Stomach smooth muscle (tissue), 2 donors: Measurements from ENCODE around the gene NEURL1.

ENCODE experiments used
- H3K27ac ChIP-seq: one replicate; pipeline ENCODE4 v1.7.0; 2013; ENCODE audit warnings: mild to moderate bottlenecking, low read length, inconsistent platforms
- H3K27me3 ChIP-seq, 2 donors: one replicate each; pipeline ENCODE4 v1.7.0; 2013; ENCODE audit warnings: low read length in 2 of 2; ENCODE audit not compliant: insufficient read depth in 2 of 2, control insufficient read depth in 1 of 2
- H3K36me3 ChIP-seq, 2 donors: one replicate each; pipeline ENCODE4 v1.7.0; 2013; ENCODE audit warnings: low read length in 2 of 2; ENCODE audit not compliant: control insufficient read depth in 2 of 2, insufficient read depth in 2 of 2
- H3K4me1 ChIP-seq: one replicate; pipeline ENCODE4 v1.7.0; 2013; ENCODE audit warnings: low read length; ENCODE audit not compliant: control insufficient read depth, insufficient read depth
- H3K4me3 ChIP-seq, 2 donors: one replicate each; pipeline ENCODE4 v1.7.0; 2013; ENCODE audit warnings: low read length in 2 of 2
- H3K9ac ChIP-seq, 2 donors: one replicate each; pipeline ENCODE4 v1.7.0; 2013; ENCODE audit warnings: low read length in 2 of 2, mild to moderate bottlenecking in 1 of 2
- H3K9me3 ChIP-seq, 2 donors: one replicate each; pipeline ENCODE4 v1.7.0; 2013; ENCODE audit warnings: low read length in 2 of 2; ENCODE audit not compliant: control insufficient read depth in 2 of 2
- donor health status: healthy.
- donor health status: Pancreatic carcinoma.

NEURL1 gene

DNA sequence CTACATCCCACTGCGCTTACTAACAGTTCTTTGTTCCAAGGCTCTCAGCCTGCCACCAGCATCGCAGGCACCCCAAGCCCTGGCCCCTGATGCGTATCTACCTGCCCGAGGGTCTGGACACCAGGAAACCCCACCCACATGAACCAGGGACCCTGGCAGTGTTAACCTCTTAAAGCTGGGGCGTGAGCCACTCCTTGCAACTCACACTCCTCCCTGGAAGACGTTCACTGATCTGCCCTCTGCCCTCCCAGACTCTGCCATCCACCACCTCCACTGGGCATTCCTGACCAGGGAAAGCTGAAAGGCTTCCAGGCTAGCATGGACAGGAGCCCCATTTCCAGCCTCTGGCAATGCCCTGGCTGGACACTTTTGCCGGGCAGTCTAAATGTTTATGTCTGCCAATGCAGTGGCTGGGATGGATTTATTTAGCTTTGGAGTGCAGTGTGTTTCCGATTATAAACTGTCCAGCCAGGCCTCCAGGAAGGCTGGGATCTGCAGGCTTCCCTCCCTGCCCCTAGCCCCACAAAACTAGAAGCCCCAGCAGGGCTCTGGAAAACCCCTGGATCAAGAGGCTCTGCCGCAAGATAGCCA lies 117.5 kb downstream of the NEURL1 start:
- H3K27ac ChIP-seq, result no peak overlapping the region
- H3K9me3 ChIP-seq, result no peaks in the 10 kb centered on the region
- H3K9ac ChIP-seq, result no peak overlapping the region
- no peak overlapping the region for H3K4me3 ChIP-seq
- no peaks in the 10 kb centered on the region for H3K27me3 ChIP-seq
- H3K36me3 ChIP-seq, result peaks cover 44 to 49% of the 10 kb centered on the region in 2 donors
- H3K4me1 ChIP-seq, result peaks cover 25% of the 10 kb centered on the region

DNA sequence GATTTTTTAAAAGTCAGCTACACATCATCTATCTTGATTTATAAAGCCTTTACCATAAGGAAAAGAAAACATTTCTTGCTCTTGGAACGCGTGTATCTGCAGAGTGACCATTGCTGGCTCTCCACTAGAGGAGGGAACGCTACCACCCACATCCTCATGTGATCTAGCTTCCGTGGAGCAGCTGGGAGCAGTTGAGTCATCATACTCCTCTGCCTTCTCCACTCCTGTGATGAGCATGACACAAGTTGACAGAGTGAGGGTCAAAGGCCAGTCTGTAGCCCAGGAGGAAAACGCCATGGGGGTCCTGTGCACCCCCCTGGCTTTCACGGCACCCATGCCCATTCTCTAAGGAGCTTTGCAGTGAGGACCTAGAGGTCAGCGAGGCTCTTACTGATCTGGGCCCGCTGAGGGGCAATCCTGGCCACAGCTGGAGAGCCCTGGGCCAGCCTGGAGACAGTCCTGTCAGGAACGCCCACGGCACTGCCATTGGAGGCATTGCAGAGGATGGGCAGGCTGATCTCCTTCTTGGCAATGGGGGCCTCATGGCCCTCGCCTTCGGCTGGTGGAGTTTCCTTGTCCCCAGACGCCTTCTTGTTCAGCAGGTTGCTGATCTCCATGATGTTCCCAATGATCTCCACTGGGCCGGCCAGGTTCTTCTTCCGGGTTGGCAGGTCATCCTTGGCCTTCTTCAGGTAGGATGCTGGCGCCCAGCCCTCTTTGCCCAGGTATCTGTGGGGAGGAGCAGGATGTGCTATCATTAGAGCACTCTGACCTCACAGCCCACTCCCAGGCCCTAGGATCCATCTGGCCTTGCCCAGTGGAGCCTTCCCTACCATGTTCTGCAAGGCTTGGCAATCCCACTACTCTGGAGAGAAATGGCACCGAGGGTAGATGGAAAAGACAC lies 119.2 kb downstream of the NEURL1 start:
- Histone ChIP-seq H3K9me3 (no peaks in the 10 kb centered on the region), H3K36me3 (peaks cover 55 to 59% of the 10 kb centered on the region in 2 donors), H3K27me3 (no peaks in the 10 kb centered on the region), H3K4me1 (peaks cover 42% of the 10 kb centered on the region), H3K9ac (no peak overlapping the region), H3K4me3 (no peak overlapping the region), H3K27ac (no peak overlapping the region)

DNA sequence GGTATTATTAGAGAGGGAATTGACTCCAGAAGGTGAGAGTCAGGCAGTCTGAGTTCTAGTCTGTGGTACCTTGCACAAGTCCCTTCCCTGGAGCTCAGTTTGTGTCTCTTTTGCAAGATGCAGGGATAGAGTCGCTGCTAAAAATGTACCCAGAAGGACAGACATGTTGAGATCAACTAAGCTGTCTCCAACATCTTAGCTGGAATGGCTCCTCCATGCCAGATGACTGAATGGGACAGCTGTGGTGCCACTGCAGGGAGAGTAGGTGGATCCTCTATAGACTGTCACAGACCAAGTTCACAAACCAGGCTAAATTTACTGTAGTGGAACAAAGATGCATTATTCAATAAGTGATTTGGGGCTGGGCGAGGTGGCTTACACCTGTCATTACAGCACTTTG lies 120.1 kb downstream of the NEURL1 start:
- Histone ChIP-seq H3K27ac (no peak overlapping the region), H3K36me3 (peaks cover 55 to 61% of the 10 kb centered on the region in 2 donors), H3K27me3 (no peaks in the 10 kb centered on the region), H3K4me3 (no peak overlapping the region), H3K4me1 (peaks cover 51% of the 10 kb centered on the region), H3K9me3 (no peaks in the 10 kb centered on the region), H3K9ac (no peak overlapping the region)

DNA sequence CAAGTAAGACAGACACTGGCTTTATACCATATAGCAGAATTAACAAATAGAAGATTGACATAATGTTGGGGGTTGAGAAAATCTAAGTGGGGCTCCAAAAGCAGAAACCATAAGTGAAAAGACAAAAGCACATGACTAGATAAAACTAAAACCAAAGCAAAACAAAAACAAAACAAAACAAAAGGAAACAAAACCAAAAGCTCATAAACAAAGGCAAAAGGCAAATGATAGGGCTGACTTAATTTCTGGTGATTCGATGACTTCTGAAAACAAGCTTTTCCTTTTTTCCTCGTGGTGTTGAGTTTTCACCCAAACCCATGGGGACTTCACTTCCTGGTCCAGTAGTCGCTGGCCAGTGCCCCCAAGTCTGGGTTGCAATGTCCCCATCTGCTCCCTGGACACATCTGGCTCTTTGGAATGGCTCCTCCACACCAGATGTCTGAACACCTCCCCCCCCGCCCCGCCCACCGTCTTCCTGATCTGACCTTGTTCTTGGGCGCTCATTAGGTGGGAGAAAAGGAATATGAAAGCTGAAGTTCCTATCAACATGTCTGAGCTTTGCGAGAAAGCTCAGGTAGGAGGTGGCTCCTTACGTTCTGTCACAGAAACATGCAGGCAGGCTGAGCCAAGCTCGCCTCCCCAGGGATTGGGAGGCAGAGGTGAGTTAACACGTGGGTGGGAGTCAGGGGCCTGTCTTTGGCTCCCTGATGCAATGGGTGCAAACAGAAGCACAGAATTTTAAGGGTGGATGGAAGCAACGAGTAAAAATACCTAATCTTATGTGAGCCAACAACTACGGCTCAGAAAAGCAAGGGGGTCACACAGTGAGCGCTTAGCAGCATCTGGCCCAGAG lies 121.0 kb downstream of the NEURL1 start:
- Histone ChIP-seq H3K9me3 (no peaks in the 10 kb centered on the region), H3K36me3 (peaks cover 50 to 54% of the 10 kb centered on the region in 2 donors), H3K4me3 (no peak overlapping the region), H3K27me3 (no peaks in the 10 kb centered on the region), H3K4me1 (peaks cover 60% of the 10 kb centered on the region), H3K9ac (no peak overlapping the region), H3K27ac (peak overlapping the region; percentile 18)

DNA sequence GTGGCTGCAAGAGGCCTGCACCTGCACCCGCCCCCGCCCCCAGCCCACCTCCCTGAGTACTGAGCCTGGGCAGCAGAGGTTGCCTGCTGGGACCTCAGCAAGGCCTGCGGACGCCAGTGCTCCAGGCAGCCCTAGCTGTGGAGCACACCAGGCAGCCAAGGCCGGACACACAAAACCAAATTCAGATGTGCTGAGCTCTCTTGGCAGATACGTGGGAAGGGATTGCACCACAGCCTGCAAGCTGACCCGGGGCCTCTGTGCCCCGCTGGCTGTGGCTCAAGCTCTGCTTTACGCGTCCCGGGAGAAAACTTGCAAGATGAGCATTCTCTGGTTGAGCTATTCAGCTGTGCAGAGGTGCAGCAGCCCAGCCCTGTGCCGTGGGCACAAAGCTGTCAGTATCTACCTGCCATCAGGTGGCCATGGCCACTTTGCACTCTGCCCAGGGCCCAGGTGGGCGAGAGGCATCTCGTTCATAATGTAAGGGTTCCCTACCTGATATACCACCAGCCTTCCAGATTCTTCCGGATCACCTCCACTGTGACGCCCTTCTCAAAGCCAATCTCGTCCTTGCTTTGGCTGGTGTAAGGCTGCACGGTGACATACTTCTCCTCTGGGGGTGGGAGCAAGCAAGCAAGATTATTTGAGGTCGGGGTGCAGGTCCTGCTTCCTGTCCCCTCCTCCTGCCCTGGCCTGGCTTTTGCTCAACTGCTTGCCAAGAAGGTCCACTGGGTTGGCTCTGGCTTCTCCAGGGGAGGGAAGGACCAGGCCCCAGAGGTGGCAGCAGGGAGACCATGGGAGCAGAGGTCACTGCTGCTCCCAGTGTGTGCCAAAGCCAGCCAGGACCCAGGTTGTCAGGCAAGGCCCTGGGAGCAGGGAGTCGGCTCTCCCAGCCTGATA lies 123.4 kb downstream of the NEURL1 start:
- Histone ChIP-seq H3K4me1 (peaks cover 73% of the 10 kb centered on the region), H3K9ac (no peak overlapping the region), H3K36me3 (peaks cover 43 to 47% of the 10 kb centered on the region in 2 donors), H3K27ac (no peak overlapping the region), H3K4me3 (no peak overlapping the region), H3K27me3 (no peaks in the 10 kb centered on the region), H3K9me3 (no peaks in the 10 kb centered on the region)

DNA sequence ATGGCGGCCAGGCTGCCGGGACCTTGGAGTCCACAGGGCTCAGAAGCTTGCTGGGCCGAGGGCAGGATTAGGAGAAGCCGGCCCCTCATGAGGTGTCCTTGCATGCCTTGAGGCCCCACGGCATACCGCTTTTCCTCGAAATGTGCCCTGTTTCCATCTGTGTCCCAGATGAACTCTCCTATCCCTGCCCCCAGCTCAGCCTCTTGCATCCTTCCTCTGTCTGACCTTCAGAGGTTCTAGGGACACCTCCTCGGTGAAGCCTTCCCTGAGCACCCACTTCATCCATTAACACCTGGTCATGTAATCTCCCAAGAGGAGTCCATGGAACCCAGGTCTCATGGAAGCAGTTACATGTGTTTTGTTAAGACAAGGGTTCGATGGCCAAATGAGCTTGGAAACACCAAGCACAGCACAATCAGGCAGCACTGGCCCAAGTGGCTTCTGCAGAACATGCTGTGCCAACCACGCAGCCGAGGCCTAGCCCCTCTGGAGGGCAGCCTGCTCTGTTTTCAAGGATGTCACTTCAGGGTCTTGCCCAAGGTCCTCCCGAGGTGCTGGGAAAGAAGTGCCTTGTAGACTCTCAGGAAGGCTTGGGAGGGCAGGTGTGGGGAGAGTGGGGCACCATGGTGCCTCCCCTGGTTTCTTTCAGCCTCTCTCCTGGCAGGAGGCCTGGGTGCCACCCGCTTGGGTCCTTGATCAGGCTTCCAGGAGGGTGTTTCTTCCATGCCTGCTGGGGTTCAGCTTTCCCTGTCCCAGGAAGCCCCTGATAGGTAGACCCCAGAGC lies 124.3 kb downstream of the NEURL1 start:
- Histone ChIP-seq H3K9ac (no peak overlapping the region), H3K36me3 (peaks cover 36 to 43% of the 10 kb centered on the region in 2 donors), H3K27me3 (no peaks in the 10 kb centered on the region), H3K4me3 (no peak overlapping the region), H3K27ac (no peak overlapping the region), H3K9me3 (no peaks in the 10 kb centered on the region), H3K4me1 (peaks cover 76% of the 10 kb centered on the region)

DNA sequence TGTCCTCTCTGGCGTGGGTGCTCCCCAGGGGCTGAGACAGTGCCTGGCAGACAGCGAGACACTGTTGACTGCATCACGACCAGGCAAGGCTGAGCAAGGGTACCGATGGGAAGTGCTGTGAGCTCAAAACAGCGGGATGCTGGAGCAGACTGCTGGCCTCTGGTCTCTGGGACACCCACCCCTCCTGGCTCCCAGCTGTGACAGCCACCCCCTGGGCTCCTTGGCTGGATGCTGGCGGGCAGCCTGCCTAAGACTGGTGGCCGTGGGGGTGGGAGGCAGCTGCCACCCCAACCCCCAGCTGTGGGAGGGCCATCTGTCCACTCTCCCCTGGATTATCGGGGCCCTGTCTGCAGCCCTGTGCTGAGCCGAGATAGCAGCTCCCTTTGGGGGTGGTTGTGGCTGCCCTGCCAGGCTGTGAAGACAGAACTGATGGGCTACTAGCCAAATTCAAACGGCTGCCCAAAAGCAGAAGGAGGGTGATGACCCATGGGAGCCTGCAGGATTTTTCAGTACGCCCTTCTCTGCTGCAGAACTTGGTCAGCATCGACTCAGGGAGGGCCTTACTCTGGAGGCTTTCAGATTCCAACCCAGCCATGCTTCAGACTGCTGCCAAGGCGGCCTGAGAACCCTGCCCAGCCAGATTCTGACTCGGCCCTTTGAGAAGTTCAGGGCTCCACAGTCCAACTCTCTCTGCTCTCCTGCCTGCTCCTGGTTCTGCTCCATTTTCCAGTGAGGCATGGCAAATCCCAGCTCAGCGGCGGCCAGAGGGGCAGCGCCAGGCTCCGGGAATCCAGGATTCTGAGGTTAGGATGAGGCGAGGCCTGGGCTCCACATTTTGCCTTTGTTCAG lies 125.3 kb downstream of the NEURL1 start:
- peaks cover 78% of the 10 kb centered on the region for H3K4me1 ChIP-seq
- H3K27ac ChIP-seq, result peak overlapping the region; percentile 62
- H3K9me3 ChIP-seq, result no peaks in the 10 kb centered on the region
- no peaks in the 10 kb centered on the region for H3K27me3 ChIP-seq
- H3K36me3 ChIP-seq, result peaks cover 29 to 36% of the 10 kb centered on the region in 2 donors
- no peak overlapping the region for H3K9ac ChIP-seq
- H3K4me3 ChIP-seq, result peak overlapping the region in 1 of 2 donors; percentile 29

DNA sequence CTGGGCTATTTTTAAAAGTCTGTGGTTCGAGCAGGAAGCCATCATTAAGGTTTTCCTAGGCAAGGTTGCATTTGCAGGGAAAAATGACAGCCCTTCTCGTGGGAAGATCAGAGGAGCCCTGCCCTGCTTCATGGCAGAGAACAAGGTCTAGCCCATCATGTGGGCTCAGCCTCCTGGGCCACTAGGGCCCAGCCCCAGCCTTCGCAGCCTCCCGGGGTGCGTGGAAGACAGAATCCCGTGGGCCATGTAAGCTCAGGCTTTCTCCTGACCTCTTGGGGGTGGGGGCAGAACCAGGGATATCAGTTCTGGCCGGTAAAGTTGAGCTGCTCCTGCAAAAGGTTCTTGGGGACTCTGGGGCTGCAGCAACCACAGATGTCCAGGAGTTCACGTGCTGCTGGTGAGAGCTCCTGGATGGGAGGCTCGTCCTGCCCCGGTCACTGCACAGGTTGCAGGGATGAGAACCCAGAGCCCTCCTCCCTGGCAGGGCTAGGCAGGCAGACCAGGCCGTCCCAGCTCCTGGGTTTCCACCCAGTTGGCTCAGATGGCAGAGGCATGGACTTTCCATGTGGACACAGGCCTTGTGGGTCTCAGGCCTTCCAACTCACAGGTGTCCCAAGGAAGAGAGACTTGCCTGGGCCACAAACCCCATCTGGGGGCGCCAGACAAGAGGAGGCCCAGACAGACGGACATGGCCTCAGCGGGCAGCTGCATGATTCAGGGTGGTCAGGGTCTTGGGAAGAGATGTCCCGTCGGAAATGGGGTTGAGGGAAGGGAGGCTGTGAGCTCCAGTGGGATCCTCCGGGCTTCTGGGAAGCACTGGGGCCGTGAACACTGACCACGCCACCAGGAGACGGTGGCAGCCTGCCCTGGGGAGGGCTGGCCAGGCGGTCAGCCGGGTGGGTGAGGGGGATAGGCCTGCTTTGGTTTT lies 126.2 kb downstream of the NEURL1 start:
- Histone ChIP-seq H3K36me3 (peaks cover 37 to 43% of the 10 kb centered on the region in 2 donors), H3K27me3 (no peaks in the 10 kb centered on the region), H3K9ac (peak overlapping the region in 1 of 2 donors; percentile 29), H3K4me3 (peak overlapping the region in 1 of 2 donors; percentile 29), H3K27ac (peak overlapping the region; percentile 62), H3K9me3 (no peaks in the 10 kb centered on the region), H3K4me1 (peaks cover 78% of the 10 kb centered on the region)
